ENCODE results near the gene PPA1.

DNA sequence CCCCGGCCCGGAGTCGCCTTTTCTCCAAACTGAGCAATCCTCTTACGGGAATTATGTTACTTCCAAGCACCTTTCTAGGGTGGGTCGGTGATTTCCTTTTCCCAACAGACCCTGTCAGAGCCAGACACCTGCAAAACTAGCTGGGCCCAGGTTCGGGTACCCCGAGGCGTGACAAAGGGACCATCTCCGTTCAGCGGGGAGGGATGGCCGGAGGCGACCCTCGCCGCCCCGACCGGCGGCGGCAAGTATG lies 445 bp downstream of the PPA1 start:
- no peak for TF ChIP-seq SPI1 (IDR thresholded peaks at IDR 0.05; ENCODE audit: low read depth, low read length)
- TF ChIP-seq POLR2AphosphoS5 (IDR thresholded peaks at IDR 0.05; ENCODE audit: low read depth, low read length) = no peak
